Measurements from ENCODE around the gene ESRP2. TPM values are rescaled to one million over a fixed set of nuclear protein-coding genes. Genes with fewer than 3 reads are reported as not detected.

The ESRP2 gene
- total RNA-seq, 1 donor from 2014 or later, result 64.5 TPM

DNA sequence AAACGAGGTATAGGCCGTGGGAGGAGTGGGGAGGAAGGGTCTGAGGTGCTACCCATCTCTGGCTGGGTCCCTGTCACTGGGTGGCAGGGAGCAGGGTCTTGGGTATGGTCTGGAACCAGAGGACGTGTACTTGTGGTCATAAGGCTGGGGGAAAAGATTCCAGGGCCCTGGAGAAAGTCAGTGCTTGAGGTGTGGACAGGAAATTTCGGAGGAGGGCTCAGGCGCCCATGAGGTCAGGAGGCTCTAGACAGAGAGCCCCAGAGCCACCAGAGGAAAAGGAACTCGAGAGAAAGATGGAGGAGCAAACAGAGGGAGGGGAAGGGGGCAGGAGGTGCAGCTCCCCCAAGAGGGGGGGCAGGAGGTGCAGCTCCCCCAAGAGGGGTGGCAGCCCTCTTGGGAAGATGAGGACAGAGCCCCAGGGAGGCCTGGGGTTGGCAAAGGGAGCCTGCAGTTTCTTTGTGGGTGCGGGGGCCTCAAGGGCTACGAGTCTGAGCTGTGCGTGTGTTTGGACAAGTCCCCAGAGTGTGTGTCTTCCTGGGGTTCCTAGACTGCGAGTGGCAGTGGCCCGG lies 27.7 kb upstream of the ESRP2 start:
- ATAC-seq, result no peak
- H3K4me3 ChIP-seq, result peak overlapping the region; percentile 83
- H3K4me1 ChIP-seq, result peaks cover 53% of the 10 kb centered on the region
- no peaks in the 10 kb centered on the region for H3K9me3 ChIP-seq
- no peaks in the 10 kb centered on the region for H3K27me3 ChIP-seq (ENCODE audit: low read depth)
- TF ChIP-seq, protein P1, sequence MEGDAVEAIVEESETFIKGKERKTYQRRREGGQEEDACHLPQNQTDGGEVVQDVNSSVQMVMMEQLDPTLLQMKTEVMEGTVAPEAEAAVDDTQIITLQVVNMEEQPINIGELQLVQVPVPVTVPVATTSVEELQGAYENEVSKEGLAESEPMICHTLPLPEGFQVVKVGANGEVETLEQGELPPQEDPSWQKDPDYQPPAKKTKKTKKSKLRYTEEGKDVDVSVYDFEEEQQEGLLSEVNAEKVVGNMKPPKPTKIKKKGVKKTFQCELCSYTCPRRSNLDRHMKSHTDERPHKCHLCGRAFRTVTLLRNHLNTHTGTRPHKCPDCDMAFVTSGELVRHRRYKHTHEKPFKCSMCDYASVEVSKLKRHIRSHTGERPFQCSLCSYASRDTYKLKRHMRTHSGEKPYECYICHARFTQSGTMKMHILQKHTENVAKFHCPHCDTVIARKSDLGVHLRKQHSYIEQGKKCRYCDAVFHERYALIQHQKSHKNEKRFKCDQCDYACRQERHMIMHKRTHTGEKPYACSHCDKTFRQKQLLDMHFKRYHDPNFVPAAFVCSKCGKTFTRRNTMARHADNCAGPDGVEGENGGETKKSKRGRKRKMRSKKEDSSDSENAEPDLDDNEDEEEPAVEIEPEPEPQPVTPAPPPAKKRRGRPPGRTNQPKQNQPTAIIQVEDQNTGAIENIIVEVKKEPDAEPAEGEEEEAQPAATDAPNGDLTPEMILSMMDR (IDR thresholded peaks at IDR 0.05), result peak; percentile 70
- intact Hi-C loops (cut with DNase I), result loop anchor here (5.0 kb wide), 1 partner anchor 64 kb away; no protein-coding TSS in a partner anchor
- peak overlapping the region; percentile 95 for H3K27ac ChIP-seq
- DNase-seq, result no peak
- H3K36me3 ChIP-seq, result peaks cover 31% of the 10 kb centered on the region

- Histone ChIP-seq H3K4me1 (peaks cover 23% of the 10 kb centered on the region), H3K36me3 (peaks cover 63% of the 10 kb centered on the region), H3K27ac (no peak overlapping the region), H3K27me3 (ENCODE audit: low read depth) (no peaks in the 10 kb centered on the region), H3K4me3 (no peak overlapping the region), H3K9me3 (no peaks in the 10 kb centered on the region)
- TF ChIP-seq, protein P1 (IDR thresholded peaks at IDR 0.05), result no peak
- DNase-seq (no peak), ATAC-seq (no peak)
- intact Hi-C loops (cut with DNase I), result no loop called here
These were observed 23.3 kb upstream of the ESRP2 start for GRCh38 chr16:68259007-68259825.

- H3K9me3 ChIP-seq, result no peaks in the 10 kb centered on the region
- DNase-seq, result peak; percentile 70
- ATAC-seq, result peak; percentile 44 to 50
- no peak overlapping the region for H3K4me3 ChIP-seq
- peak overlapping the region; percentile 58 for H3K27ac ChIP-seq
- TF ChIP-seq, protein P1 (IDR thresholded peaks at IDR 0.05), result no peak
- intact Hi-C loops (cut with DNase I), result no loop called here
- no peaks in the 10 kb centered on the region for H3K27me3 ChIP-seq (ENCODE audit: low read depth)
- H3K36me3 ChIP-seq, result peaks cover 73% of the 10 kb centered on the region
- H3K4me1 ChIP-seq, result peaks cover 16% of the 10 kb centered on the region
These were observed 22.2 kb upstream of the ESRP2 start for GRCh38 chr16:68257906-68258800.

GRCh38 chr16:68257251-68257905 lies 21.5 kb upstream of the ESRP2 start:
- peaks cover 81% of the 10 kb centered on the region for H3K36me3 ChIP-seq
- peaks cover 16% of the 10 kb centered on the region for H3K4me1 ChIP-seq
- peak overlapping the region; percentile 58 for H3K27ac ChIP-seq
- no peak for DNase-seq
- intact Hi-C loops (cut with DNase I), result no loop called here
- H3K9me3 ChIP-seq, result no peaks in the 10 kb centered on the region
- no peak for ATAC-seq
- no peak overlapping the region for H3K4me3 ChIP-seq
- H3K27me3 ChIP-seq (ENCODE audit: low read depth), result no peaks in the 10 kb centered on the region
- TF ChIP-seq, protein P1 (IDR thresholded peaks at IDR 0.05), result no peak

GRCh38 chr16:68255712-68256111 lies 19.8 kb upstream of the ESRP2 start:
- Histone ChIP-seq H3K27me3 (ENCODE audit: low read depth) (no peaks in the 10 kb centered on the region), H3K36me3 (peaks cover 89% of the 10 kb centered on the region), H3K4me3 (no peak overlapping the region), H3K4me1 (peaks cover 8% of the 10 kb centered on the region), H3K9me3 (no peaks in the 10 kb centered on the region), H3K27ac (no peak overlapping the region)
- no peak for DNase-seq
- no peak for ATAC-seq
- intact Hi-C loops (cut with DNase I), result no loop called here
- TF ChIP-seq, protein P1 (IDR thresholded peaks at IDR 0.05), result no peak
